Middle frontal gyrus (tissue), 1 donor: ENCODE results near the gene RTKN2.

Experiments
- DNase-seq: peaks from one replicate; pipeline ENCODE4 v3.0.0-alpha.2; 2015; ENCODE audit warnings: low spot score; ENCODE audit errors: extremely low spot score

The RTKN2 gene

GRCh38 chr10:62175251-62175650, 93.4 kb downstream of the RTKN2 start:
- no peak for DNase-seq

GRCh38 chr10:62172465-62172864, 96.2 kb downstream of the RTKN2 start:
- no peak for DNase-seq

GRCh38 chr10:62171791-62172190, 96.9 kb downstream of the RTKN2 start:
- no peak for DNase-seq

GRCh38 chr10:62170732-62171131, 97.9 kb downstream of the RTKN2 start:
- no peak for DNase-seq

GRCh38 chr10:62166331-62167131, 102.1 kb downstream of the RTKN2 start:
- no peak for DNase-seq

GRCh38 chr10:62165803-62166202, 102.8 kb downstream of the RTKN2 start:
- DNase-seq = no peak

GRCh38 chr10:62163024-62163423, 105.6 kb downstream of the RTKN2 start:
- DNase-seq = no peak

GRCh38 chr10:62162261-62162981, 106.2 kb downstream of the RTKN2 start:
- DNase-seq = no peak

- no peak for DNase-seq
These were observed 109.3 kb downstream of the RTKN2 start for GRCh38 chr10:62159351-62159750.

GRCh38 chr10:62157601-62158000, 111.0 kb downstream of the RTKN2 start:
- DNase-seq = no peak

- DNase-seq = no peak
These were observed 113.5 kb downstream of the RTKN2 start for GRCh38 chr10:62155054-62155680.

GRCh38 chr10:62154231-62154630, 114.4 kb downstream of the RTKN2 start:
- no peak for DNase-seq

GRCh38 chr10:62153191-62153590, 115.5 kb downstream of the RTKN2 start:
- no peak for DNase-seq

- no peak for DNase-seq
These were observed 119.0 kb downstream of the RTKN2 start for GRCh38 chr10:62149621-62150020.

- no peak for DNase-seq
These were observed 120.5 kb downstream of the RTKN2 start for GRCh38 chr10:62148155-62148554.

GRCh38 chr10:62147425-62147824, 121.2 kb downstream of the RTKN2 start:
- no peak for DNase-seq

GRCh38 chr10:62136931-62137330, 131.7 kb downstream of the RTKN2 start:
- DNase-seq = no peak

- DNase-seq = no peak
These were observed 135.0 kb downstream of the RTKN2 start for GRCh38 chr10:62133618-62134017.
